DMS 273 treated with DMSO at 0.1 percent for 48 hours (cell line): ENCODE data around the gene CEP57L1.
"Not testable (repeated sequence)": the region's sequence is repeated elsewhere in the genome, so short reads cannot be mapped to it uniquely, and the experiment has no call there.

Experiments used
- DNase-seq: peaks from one replicate; lab custom pipeline; 2025; lab: John Stamatoyannopoulos, UW

The CEP57L1 gene

GRCh38 chr6:109105681-109106080 lies 10.4 kb downstream of the CEP57L1 start:
- DNase-seq = no peak

- DNase-seq = not testable (repeated sequence)
Observed at GRCh38 chr6:109109663-109110062, 14.4 kb downstream of the CEP57L1 start.

- not testable (repeated sequence) for DNase-seq
Observed at GRCh38 chr6:109112663-109113062, 17.4 kb downstream of the CEP57L1 start.

- no peak for DNase-seq
Observed at GRCh38 chr6:109117346-109118035, 22.2 kb downstream of the CEP57L1 start.

- no peak for DNase-seq
Observed at GRCh38 chr6:109118337-109118736, 23.0 kb downstream of the CEP57L1 start.

- no peak for DNase-seq
Observed at GRCh38 chr6:109118871-109119354, 23.6 kb downstream of the CEP57L1 start.

GRCh38 chr6:109121411-109121810 lies 26.1 kb downstream of the CEP57L1 start:
- no peak for DNase-seq

GRCh38 chr6:109124219-109124618 lies 28.9 kb downstream of the CEP57L1 start:
- DNase-seq = no peak

GRCh38 chr6:109125504-109125903 lies 30.2 kb downstream of the CEP57L1 start:
- DNase-seq = no peak

GRCh38 chr6:109130065-109130464 lies 34.8 kb downstream of the CEP57L1 start:
- no peak for DNase-seq

GRCh38 chr6:109135600-109135999 lies 40.3 kb downstream of the CEP57L1 start:
- DNase-seq = not testable (repeated sequence)

- DNase-seq = not testable (repeated sequence)
Observed at GRCh38 chr6:109136039-109136438, 40.7 kb downstream of the CEP57L1 start.

GRCh38 chr6:109136530-109136929 lies 41.2 kb downstream of the CEP57L1 start:
- DNase-seq = not testable (repeated sequence)

- DNase-seq = no peak
Observed at GRCh38 chr6:109139109-109139508, 43.8 kb downstream of the CEP57L1 start.

- DNase-seq = not testable (repeated sequence)
Observed at GRCh38 chr6:109142067-109142466, 46.8 kb downstream of the CEP57L1 start.

- DNase-seq = no peak
Observed at GRCh38 chr6:109143191-109143590, 47.9 kb downstream of the CEP57L1 start.

- DNase-seq = not testable (repeated sequence)
Observed at GRCh38 chr6:109148251-109148650, 52.9 kb downstream of the CEP57L1 start.

GRCh38 chr6:109148716-109149115 lies 53.4 kb downstream of the CEP57L1 start:
- not testable (repeated sequence) for DNase-seq

GRCh38 chr6:109153752-109154151 lies 58.4 kb downstream of the CEP57L1 start:
- DNase-seq = no peak

GRCh38 chr6:109164331-109164730 lies 69.0 kb downstream of the CEP57L1 start:
- DNase-seq = no peak

GRCh38 chr6:109165392-109165974 lies 70.2 kb downstream of the CEP57L1 start:
- no peak for DNase-seq

- DNase-seq = no peak
Observed at GRCh38 chr6:109166673-109167072, 71.4 kb downstream of the CEP57L1 start.

GRCh38 chr6:109167562-109167961 lies 72.3 kb downstream of the CEP57L1 start:
- DNase-seq = no peak

GRCh38 chr6:109170333-109170732 lies 75.0 kb downstream of the CEP57L1 start:
- no peak for DNase-seq
